ENCODE results near the gene FAM83C.

FAM83C gene

DNA sequence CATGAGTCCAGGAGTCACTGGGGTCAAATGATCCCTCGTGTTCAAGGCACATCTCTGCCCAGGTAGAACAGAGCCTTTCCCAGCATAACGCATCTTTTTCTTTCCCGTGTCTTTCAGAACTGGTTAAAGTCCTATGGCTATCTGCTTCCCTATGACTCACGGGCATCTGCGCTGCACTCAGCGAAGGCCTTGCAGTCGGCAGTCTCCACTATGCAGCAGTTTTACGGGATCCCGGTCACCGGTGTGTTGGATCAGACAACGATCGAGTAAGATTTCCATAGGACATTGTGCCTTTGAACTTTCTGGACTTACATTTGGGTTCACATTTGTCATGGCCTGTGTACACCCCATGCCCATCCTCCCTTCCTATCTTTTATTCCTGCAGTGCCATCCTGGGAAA, 45.5 kb downstream of the FAM83C start:
- in situ Hi-C loops (cut with MboI; ENCODE audit: low sequenced_read_pairs) = no loop called here

DNA sequence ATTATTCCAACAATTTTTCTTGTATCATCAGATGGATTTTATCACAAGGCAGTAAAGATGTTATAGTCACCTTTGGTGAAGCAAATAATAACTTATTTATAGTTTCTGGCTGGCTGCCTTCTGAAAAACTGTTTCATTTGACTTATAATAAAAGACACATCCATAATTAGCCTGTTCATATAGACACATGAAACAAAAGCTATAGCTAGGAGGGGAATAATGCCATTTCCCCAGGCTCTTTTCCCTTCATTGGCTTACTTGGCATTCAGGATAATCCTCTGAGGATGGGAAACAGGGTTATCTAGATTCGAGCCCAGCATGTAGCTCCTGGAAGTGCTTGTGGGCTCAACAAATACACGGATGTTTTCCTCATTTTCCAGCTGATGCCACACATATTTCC, 48.2 kb downstream of the FAM83C start:
- in situ Hi-C loops (cut with MboI; ENCODE audit: low sequenced_read_pairs) = no loop called here

GRCh38 chr20:35243317-35243716, 48.9 kb downstream of the FAM83C start:
- in situ Hi-C loops (cut with MboI; ENCODE audit: low sequenced_read_pairs) = no loop called here

- in situ Hi-C loops (cut with MboI; ENCODE audit: low sequenced_read_pairs) = no loop called here
These were observed 51.4 kb downstream of the FAM83C start for GRCh38 chr20:35240811-35241293.

- in situ Hi-C loops (cut with MboI; ENCODE audit: low sequenced_read_pairs) = no loop called here
These were observed 52.0 kb downstream of the FAM83C start for GRCh38 chr20:35240083-35240810.

GRCh38 chr20:35238735-35239134, 53.5 kb downstream of the FAM83C start:
- in situ Hi-C loops (cut with MboI; ENCODE audit: low sequenced_read_pairs) = no loop called here

GRCh38 chr20:35238170-35238569, 54.1 kb downstream of the FAM83C start:
- in situ Hi-C loops (cut with MboI; ENCODE audit: low sequenced_read_pairs) = no loop called here

- in situ Hi-C loops (cut with MboI; ENCODE audit: low sequenced_read_pairs) = no loop called here
These were observed 54.7 kb downstream of the FAM83C start for GRCh38 chr20:35237486-35237885.

GRCh38 chr20:35235881-35236280, 56.3 kb downstream of the FAM83C start:
- in situ Hi-C loops (cut with MboI; ENCODE audit: low sequenced_read_pairs) = no loop called here

Data from HL-60/S4 treated with retinoic acid at 250 ng/mL for 4 days and 3 days (cell line).